B cell (primary cell): ENCODE results near the gene MRPL17. TPM values are rescaled to one million over a fixed set of nuclear protein-coding genes. Genes with fewer than 3 reads are reported as not detected.

Experiments used
- ATAC-seq: fragments of 200-7000 bp; cut with Tn5 transposase; one replicate; pipeline ENCODE4 v1.10.0; 2021; ENCODE audit warnings: low read depth, mild to moderate bottlenecking, moderate number of reproducible peaks, moderate library complexity
- CTCF ChIA-PET: fragments of 350-600 bp; sonication (Branson Sonifier 250); formaldehyde crosslinking; loops from one replicate; lab custom pipeline; 2021; ENCODE audit warnings: antibody characterized with exemption, inconsistent platforms; lab: Charles Lee
- POLR2A ChIA-PET: fragments of 350-600 bp; sonication (Branson Sonifier 250); formaldehyde crosslinking; loops from one replicate; lab custom pipeline; 2021; ENCODE audit warnings: antibody characterized with exemption; lab: Charles Lee
- DNase-seq: peaks from one replicate; pipeline ENCODE4 v3.0.0; 2013
- H2AFZ ChIP-seq: 2 replicates; pipeline ENCODE4 v1.6.1; 2012; ENCODE audit warnings: mild to moderate bottlenecking, low read depth, low read length; ENCODE audit not compliant: insufficient read depth, poor library complexity, severe bottlenecking
- H3K27ac ChIP-seq, 2 donors: 1 replicate in 1 of 2; 2 replicates in 1 of 2; pipeline ENCODE4 v1.5.1; 2012 to 2013; ENCODE audit warnings: low read length in 2 of 2, mild to moderate bottlenecking in 2 of 2, moderate library complexity in 1 of 2
- H3K27me3 ChIP-seq, 4 experiments: fragments of 200-600 bp in 1 of 4; sonication (generic) in 1 of 4; replicated peaks in 1 of 4; 1 replicate in 2 of 4; 2 replicates in 2 of 4; pipeline versions ENCODE4 v1.6.1 to v1.7.0; 2013 to 2016; ENCODE audit warnings: low read length in 3 of 4, mild to moderate bottlenecking in 2 of 4, mixed read lengths in 1 of 4, moderate library complexity in 1 of 4; ENCODE audit not compliant: insufficient read depth in 4 of 4, control insufficient read depth in 3 of 4; ENCODE audit errors: control extremely low read depth in 1 of 4
- H3K36me3 ChIP-seq, 2 experiments: replicated peaks in 1 of 2; 1 replicate in 1 of 2; 2 replicates in 1 of 2; pipeline versions ENCODE4 v1.6.1 to v1.7.1; 2013; ENCODE audit warnings: low read length in 1 of 2; ENCODE audit not compliant: insufficient read depth in 2 of 2, control insufficient read depth in 1 of 2; ENCODE audit errors: control extremely low read depth in 1 of 2, extremely low read depth in 1 of 2
- H3K4me1 ChIP-seq, 2 donors: fragments of 200-600 bp in 1 of 2; sonication (generic) in 1 of 2; 1 replicate in 1 of 2; 2 replicates in 1 of 2; pipeline versions ENCODE4 v1.5.1 to v1.6.1; 2013 to 2017; ENCODE audit warnings: low read length in 2 of 2; ENCODE audit not compliant: control insufficient read depth in 2 of 2, insufficient read depth in 2 of 2
- H3K4me2 ChIP-seq: replicated peaks from 2 replicates; pipeline ENCODE3; 2012; ENCODE audit warnings: mild to moderate bottlenecking, low read depth, low read length; ENCODE audit not compliant: poor library complexity, severe bottlenecking
- H3K4me3 ChIP-seq, 5 experiments: fragments of 200-600 bp in 1 of 5; sonication (generic) in 1 of 5; 1 replicate in 3 of 5; 2 replicates in 2 of 5; pipeline versions ENCODE4 v1.5.1 to v1.7.0; 2011 to 2016; ENCODE audit warnings: low read length in 4 of 5, mild to moderate bottlenecking in 4 of 5, low read depth in 2 of 5, control low read depth in 1 of 5, moderate library complexity in 1 of 5; ENCODE audit not compliant: insufficient read depth in 1 of 5; ENCODE audit errors: control extremely low read depth in 1 of 5, extremely low read depth in 1 of 5
- H3K79me2 ChIP-seq: fragments of 200-600 bp; sonication (generic); one replicate; pipeline ENCODE4 v1.6.0; 2016; ENCODE audit warnings: low read length; ENCODE audit not compliant: control insufficient read depth, insufficient read depth
- H3K9ac ChIP-seq: fragments of 200-600 bp; sonication (generic); 2 replicates; pipeline ENCODE4 v1.6.1; 2017; ENCODE audit warnings: mild to moderate bottlenecking, low read length, moderate library complexity
- H3K9me3 ChIP-seq, 3 donors: one replicate each; pipeline versions ENCODE4 v1.6.1 to v1.7.1; 2013; ENCODE audit warnings: low read length in 2 of 3; ENCODE audit not compliant: control insufficient read depth in 2 of 3, insufficient read depth in 1 of 3; ENCODE audit errors: control extremely low read depth in 1 of 3
- H4K20me1 ChIP-seq: 2 replicates; pipeline ENCODE4 v1.6.0; 2012; ENCODE audit warnings: mild to moderate bottlenecking, low read length; ENCODE audit not compliant: insufficient read depth, control insufficient read depth, poor library complexity, severe bottlenecking
- H3K27ac Mint-ChIP-seq: one replicate; pipeline ENCODE4 v1.8.0; 2021; ENCODE audit warnings: mixed read lengths
- H3K27me3 Mint-ChIP-seq: one replicate; pipeline ENCODE4 v1.8.0; 2021; ENCODE audit warnings: mixed read lengths
- H3K4me1 Mint-ChIP-seq: one replicate; pipeline ENCODE4 v1.8.0; 2021; ENCODE audit warnings: mixed read lengths
- H3K4me3 Mint-ChIP-seq: one replicate; pipeline ENCODE4 v1.8.0; 2021; ENCODE audit warnings: mixed read lengths
- H3K9me3 Mint-ChIP-seq: one replicate; pipeline ENCODE4 v1.8.0; 2022; ENCODE audit warnings: mixed read lengths; ENCODE audit not compliant: insufficient read depth
- EZH2 ChIP-seq: IDR thresholded peaks from 2 replicates; pipeline ENCODE4 v1.6.1; 2012; ENCODE audit warnings: borderline replicate concordance, low read depth, mild to moderate bottlenecking, moderate library complexity, low read length; ENCODE audit not compliant: insufficient read depth, poor library complexity, severe bottlenecking
- WGBS: methylation state at CpG from one replicate; pipeline ENCODE4 v1.1.5; 2013; ENCODE audit warnings: missing lambda C conversion rate; ENCODE audit not compliant: insufficient coverage; 5-methylcytosine and 5-hydroxymethylcytosine counted together
- intact Hi-C: fragments of 100-400 bp; cut with micrococcal nuclease; formaldehyde crosslinking; loops from one replicate; pipeline ENCODE4 v1.10.0; 2022
- polyA minus RNA-seq: library from RNA; depleted of rRNA, polyadenylated mRNA; stranded (reverse); fragments of >200 nt; gene quantifications from 2 replicates; pipeline ENCODE4 v1.2.3, GENCODE V29; 2012
- polyA plus RNA-seq: library from polyadenylated mRNA; depleted of rRNA; stranded (reverse); fragments of >200 nt; gene quantifications from 2 replicates; pipeline ENCODE4 v1.2.3, GENCODE V29; 2012
- total RNA-seq, 2 donors: library from RNA; stranded (reverse); fragments of 120-200 nt in 1 of 2; gene quantifications; 1 replicate in 1 of 2; 2 replicates in 1 of 2; pipeline versions ENCODE4 v1.2.3 to v1.2.4, GENCODE V29; 2013 to 2022
- TF ChIP-seq, protein P1 (sequence below): fragments of 200-600 bp; IDR thresholded peaks from one replicate; pipeline ENCODE4 v1.8.0; 2022; ENCODE audit warnings: antibody characterized with exemption, mild to moderate bottlenecking

Gene MRPL17
- 18.2 and 23.1 TPM in 2 replicates for total RNA-seq
- total RNA-seq (2013): 22.6 TPM
- polyA plus RNA-seq: 4.8 and 9.9 TPM in 2 replicates
- polyA minus RNA-seq: 8.7 and 17.1 TPM in 2 replicates

DNA sequence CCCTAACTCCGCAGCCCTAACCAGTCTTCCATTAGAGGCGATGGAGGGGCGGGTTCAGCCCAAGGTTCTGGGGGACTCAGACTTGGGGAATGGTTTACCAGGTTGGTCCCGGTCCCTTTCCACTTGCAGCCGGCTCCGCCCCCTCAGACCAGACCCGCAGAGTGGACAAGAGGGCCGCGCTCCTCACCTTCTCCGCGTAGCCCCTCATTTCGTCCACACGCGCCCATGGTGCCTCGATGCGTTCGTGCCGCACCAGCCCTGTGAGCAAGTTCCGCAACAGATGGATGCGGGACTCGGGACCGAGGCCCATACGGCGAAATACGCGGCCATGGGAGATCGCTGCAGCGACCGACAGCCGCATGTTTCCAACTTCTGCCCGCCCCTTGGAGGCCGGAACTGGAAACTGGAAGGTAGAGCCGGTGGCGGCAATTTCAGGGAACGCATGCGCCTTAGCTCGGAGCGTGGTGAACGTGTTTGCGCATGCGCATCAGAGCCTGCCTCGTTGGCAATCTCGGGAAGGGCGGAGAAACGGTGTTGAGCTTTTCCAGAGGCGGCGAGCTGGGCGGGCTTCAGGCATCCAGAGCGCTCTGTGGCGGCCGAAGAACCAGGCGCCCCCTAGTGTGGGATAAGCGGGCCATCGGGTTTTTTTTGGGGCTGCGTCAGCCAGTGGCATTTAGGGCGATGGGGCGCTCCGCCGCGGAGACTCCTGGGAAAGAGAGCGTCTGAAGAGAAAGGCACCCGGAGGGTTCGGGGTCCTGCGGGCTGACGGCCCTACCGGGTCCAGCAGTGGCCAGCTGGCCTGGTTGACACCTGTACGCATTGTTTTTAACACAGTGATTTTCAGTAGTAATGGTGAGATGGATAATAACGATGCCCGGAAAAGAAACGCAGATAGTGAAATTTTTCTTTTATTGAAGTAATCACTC is at the start of gene MRPL17:
MRPL17 (minus strand) TSS at position 405 of the 926 bp plus-strand sequence; CDS start at position 361, 44 bp downstream.
- Histone ChIP-seq H3K36me3 (peaks cover 0 to 8% of the 10 kb centered on the region in 2 experiments), H3K4me3 (peak within 1 kb of the TSS; percentile 80 to 91 (median 84)), H3K4me1 (peaks cover 12% of the 10 kb centered on the region in 2 donors), H3K9ac (peak within 1 kb of the TSS; percentile 84), H3K79me2 (peaks cover 12% of the 10 kb centered on the region), H3K27ac (peak within 1 kb of the TSS; percentile 74 to 91), H4K20me1 (no peaks in the 10 kb centered on the region), H2AFZ (peak within 1 kb of the TSS; percentile 94), H3K27me3 (no peaks in the 10 kb centered on the region), H3K9me3 (no peaks in the 10 kb centered on the region), H3K4me2 (peak within 1 kb of the TSS; percentile 89)
- TF ChIP-seq, protein P1, sequence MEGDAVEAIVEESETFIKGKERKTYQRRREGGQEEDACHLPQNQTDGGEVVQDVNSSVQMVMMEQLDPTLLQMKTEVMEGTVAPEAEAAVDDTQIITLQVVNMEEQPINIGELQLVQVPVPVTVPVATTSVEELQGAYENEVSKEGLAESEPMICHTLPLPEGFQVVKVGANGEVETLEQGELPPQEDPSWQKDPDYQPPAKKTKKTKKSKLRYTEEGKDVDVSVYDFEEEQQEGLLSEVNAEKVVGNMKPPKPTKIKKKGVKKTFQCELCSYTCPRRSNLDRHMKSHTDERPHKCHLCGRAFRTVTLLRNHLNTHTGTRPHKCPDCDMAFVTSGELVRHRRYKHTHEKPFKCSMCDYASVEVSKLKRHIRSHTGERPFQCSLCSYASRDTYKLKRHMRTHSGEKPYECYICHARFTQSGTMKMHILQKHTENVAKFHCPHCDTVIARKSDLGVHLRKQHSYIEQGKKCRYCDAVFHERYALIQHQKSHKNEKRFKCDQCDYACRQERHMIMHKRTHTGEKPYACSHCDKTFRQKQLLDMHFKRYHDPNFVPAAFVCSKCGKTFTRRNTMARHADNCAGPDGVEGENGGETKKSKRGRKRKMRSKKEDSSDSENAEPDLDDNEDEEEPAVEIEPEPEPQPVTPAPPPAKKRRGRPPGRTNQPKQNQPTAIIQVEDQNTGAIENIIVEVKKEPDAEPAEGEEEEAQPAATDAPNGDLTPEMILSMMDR: peak; percentile 88
- no peak for TF ChIP-seq EZH2
- DNase-seq (peak; percentile 100), ATAC-seq (peak; percentile 96)
- CTCF ChIA-PET: interaction anchor here (0.6 to 2.5 kb wide), 27 partner anchors 8 to 306 kb away, joined by 3 to 52 read pairs (median 4); partner anchors contain the start of genes ARFIP2, ILK, RRP8 and TAF10
- Mint-ChIP-seq H3K27ac (peak within 1 kb of the TSS; percentile 99), H3K27me3 (no peaks in the 10 kb centered on the region), H3K4me1 (peaks cover 25% of the 10 kb centered on the region), H3K9me3 (no peaks in the 10 kb centered on the region), H3K4me3 (peak within 1 kb of the TSS; percentile 99)
- intact Hi-C loops: loop anchor here (1.0 to 5.0 kb wide), 9 partner anchors 36 to 448 kb away; partner anchors contain the start of genes APBB1, ARFIP2, FHIP1B and ILK
- under 1% methylated on average over 62 of the region's 70 CpGs for WGBS
- POLR2A ChIA-PET: interaction anchor here (0.6 to 1.9 kb wide), 9 partner anchors 36 to 293 kb away, joined by 3 to 19 read pairs (median 4); partner anchors contain the start of genes ARFIP2, ILK, RRP8 and SMPD1
